AML-193 (cell line): Measurements from ENCODE around the gene CCDC102A.

ENCODE experiments used
- DNase-seq, 2 experiments: peaks; one replicate each; lab custom pipeline; 2025; lab: John Stamatoyannopoulos, UW

CCDC102A gene

GRCh38 chr16:57537194-57537505 lies 779 bp upstream of the CCDC102A start:
- no peak for DNase-seq

- DNase-seq, result peak; percentile 43 to 66
Observed at GRCh38 chr16:57535680-57536305, 578 bp downstream of the CCDC102A start.

- no peak for DNase-seq
Observed at GRCh38 chr16:57534881-57535658, 1.3 kb downstream of the CCDC102A start.

DNA sequence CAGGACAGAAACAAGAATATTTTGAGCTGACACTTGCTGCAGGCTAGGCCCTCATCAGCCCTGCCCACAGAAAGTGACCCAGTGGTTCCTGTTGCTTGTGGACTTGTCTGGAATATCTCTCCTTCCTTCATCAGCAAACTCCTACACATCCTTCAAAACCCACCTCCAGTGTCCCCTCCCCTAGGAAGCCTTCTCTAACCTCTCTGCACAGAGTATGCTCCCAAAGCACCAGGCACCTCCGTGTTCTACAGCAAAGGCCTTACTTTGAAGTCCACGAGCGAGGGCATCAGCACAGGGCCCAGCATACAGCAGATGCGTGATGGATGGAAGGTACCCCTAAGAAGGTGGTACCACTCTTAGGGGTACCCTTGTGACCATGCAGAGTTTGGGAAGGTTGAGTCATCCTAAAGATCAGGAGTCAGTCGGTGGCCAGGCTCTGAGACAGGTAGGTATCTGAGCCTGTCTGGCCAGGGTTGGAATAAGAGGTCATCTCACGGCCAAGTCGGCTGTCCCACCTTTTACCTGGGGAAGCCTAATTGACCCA lies 2.0 kb downstream of the CCDC102A start:
- no peak for DNase-seq

- no peak for DNase-seq
Observed at GRCh38 chr16:57533431-57534336, 2.7 kb downstream of the CCDC102A start.

GRCh38 chr16:57532266-57532625 lies 4.1 kb downstream of the CCDC102A start:
- DNase-seq, result no peak

DNA sequence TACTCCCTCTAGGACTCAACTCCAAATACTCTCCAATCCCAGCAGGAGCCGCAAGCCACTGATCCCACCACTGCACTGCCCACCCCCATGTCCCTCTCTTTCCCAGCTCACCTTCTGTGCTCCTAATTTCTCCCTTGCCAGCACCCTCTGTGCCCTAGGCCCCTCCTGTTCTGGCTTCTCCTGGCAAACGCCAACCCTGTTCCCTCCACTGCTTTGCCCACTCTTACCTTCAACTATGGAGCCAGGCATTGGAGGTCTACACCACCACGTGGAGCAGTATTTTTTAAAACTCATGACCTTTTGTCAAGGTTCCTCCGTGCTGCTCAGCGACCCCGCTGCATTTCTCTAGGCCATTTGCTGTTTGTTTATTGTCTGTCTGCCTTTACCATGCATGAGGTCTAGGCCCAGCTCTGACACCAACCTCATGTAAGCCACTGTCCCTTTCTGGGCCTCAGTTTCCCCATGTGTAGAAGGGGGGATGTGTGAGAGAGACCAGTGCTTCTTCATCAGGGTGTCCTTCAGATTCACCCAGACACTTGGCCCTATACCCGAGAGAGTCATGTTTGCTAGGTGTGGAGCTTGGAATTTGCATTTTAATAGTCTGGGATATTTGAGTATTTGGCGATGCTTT lies 4.6 kb downstream of the CCDC102A start:
- no peak for DNase-seq

- no peak for DNase-seq
Observed at GRCh38 chr16:57531253-57531575, 5.2 kb downstream of the CCDC102A start.

DNA sequence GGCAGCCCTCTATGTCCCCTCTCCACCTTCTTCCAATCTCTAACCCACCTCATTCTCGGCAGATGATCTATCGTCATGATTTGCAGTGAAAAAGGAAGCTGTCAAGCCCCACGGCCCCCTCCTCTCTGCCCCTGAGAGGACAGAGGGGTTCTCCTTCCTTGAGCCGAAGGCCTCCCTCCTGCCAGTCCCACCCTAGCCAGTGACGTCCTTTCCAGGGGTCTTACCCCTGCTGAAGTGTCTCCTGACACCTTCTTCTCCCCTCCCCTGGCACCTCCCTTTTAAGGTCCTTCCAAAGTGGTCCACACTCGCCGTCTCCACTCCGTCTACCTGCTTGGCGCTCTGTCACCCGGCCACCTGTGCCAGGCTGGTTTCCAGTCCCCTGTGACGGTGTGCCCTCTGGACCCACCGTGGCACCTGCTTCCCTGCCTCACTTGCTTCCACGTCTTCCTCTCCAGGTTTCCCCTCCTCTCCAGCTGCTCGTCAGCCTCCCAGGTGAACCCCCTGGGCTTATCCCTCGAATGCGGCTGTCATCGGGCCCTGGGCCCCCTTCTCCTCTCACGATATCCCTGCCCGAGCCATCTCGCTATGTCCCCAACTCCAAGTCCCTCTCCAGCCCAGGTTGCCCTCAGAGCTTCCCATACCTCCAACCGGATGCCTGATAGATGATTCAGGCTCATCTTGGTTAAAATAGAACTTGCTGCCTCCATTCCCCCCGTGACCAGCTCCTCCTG lies 5.7 kb downstream of the CCDC102A start:
- no peak for DNase-seq

- peak in 1 of 2 experiments; percentile 11 for DNase-seq
Observed at GRCh38 chr16:57530104-57530521, 6.3 kb downstream of the CCDC102A start.

GRCh38 chr16:57529391-57530103 lies 6.8 kb downstream of the CCDC102A start:
- no peak for DNase-seq

DNA sequence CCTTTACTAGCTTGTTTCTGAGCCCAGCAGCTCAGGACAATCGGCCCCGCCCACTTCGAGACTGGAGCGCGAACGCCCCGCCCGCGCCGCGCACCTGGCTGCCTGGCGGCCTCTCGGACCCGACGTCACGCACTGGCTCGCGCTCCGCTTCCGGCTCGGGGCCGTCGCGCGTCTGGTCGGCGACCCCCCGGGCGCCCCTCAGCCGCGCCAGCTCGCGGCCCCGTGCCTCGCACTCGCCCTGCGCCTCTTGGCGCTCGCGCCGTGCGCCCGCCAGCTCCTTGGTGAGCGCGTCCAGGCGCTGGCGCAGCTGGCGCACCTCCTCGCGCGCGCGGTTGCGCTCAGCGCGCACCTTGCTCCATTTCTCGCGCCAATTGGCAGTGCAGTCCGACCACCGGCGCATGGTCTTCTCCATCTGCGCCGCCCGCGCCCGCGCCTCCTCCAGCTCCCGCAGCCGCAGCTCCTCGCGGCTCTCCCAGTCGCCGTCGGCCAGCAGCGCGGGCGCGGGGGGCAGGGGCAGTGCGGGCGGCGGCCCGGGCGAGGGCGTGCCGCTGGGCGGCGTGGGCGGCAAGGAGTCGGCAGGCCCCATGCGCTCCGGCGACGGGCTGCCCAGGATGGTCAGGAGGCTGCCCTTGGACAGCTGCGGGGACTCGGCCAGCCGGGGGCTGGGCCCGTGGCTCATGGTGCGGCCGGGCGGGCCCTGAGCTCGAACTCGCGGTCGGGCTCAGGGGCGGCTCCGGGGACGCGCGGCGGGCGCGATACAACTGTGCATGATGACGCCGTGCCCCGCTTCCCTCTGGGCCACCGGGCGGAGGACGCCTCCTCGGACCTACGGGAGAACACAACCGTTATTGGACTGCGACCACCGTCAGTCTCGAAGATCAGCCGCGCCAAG lies 7.6 kb downstream of the CCDC102A start:
- DNase-seq, result no peak

DNA sequence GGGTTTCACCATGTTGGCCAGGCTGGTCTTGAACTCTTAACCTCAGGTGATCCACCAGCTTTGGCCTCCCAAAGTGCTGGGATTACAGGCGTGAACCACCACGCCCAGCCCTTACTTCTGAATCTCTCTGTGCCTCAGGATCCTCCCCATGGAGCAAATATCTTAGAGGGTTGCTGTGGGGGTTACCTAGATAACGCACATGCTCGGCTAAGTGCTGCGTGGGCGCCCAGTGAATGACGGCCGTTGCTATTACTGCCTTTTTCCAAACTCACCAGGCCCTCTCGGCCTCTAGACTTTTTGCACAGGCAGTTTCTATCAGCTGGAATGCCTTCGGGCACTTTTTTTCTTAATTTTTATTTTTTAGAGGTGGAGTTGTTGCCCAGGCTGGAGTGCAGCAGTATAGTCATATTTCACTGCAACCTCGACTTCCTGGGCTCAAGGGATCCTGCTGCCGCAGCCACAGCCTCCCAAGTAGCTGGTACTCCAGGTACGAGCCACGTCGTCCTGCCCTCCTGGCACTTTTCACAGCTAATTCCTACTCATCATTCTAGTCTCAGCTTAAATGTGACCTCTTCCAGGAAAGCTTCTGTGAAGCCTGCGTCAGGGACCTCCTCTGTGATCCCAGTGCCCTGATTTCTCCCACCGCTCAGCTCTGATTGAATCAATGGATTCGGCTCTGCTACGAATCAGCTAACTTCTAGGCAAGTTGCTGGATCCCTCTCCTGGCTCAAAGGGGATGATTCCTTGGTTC lies 8.6 kb downstream of the CCDC102A start:
- DNase-seq, result no peak

DNA sequence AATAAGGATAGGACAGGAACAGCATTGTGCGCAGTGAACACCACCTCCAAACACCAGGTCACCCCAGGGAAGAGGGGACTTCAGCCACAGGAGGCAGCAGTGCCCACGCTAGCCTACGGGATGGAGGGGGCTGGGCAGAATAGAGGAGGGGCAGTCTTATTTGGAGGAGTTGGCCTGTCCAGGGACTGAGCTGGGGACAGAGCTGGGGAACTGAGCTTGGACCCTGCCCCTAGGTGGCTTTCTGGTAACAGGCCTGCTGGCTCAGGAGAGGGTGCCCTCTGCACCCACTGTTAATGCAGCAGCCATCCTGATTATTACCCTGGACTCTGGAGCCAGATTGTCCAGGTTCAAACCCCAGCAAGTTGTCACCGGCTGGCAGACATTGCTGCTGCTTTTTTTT lies 9.3 kb downstream of the CCDC102A start:
- DNase-seq, result no peak

DNA sequence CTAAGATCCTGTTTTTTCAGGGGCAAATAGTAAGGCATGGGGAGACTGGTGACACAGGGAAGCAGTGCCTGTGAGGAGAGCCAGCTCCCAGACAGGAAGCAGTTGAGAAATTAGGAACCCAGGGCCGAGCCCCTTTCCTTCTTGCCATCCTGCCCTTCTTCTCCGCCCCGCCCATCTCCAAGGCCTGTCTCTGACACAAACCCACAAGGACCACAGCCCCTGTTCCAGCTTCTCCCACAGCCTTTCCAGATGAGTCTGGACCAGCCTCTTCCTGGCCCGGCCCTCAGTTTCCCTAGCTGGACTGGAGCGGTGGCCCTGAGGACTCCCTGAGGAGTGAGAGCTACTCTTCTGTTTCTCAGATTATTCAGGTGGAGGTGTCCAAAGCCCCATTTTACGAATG lies 9.9 kb downstream of the CCDC102A start:
- no peak for DNase-seq

GRCh38 chr16:57525761-57526160 lies 10.6 kb downstream of the CCDC102A start:
- DNase-seq, result no peak

DNA sequence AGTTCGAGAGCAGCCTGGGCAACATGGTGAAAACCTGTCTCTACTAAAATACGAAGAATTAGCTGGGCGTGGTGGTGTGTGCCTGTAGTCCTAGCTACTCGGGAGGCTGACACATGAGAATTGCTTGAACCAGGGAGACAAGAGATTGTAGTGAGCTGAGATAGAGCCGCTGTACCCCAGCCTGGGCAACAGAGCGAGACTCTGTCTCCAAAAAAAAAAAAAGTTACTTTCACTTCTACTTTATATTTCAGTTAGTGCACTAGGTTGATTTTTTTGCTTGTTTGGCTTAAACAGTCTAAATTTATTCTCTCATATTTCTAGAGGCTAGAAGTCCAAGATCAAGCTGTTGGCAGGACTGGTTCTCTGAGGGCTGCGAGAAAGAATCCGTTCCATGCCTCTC lies 13.4 kb downstream of the CCDC102A start:
- no peak for DNase-seq

DNA sequence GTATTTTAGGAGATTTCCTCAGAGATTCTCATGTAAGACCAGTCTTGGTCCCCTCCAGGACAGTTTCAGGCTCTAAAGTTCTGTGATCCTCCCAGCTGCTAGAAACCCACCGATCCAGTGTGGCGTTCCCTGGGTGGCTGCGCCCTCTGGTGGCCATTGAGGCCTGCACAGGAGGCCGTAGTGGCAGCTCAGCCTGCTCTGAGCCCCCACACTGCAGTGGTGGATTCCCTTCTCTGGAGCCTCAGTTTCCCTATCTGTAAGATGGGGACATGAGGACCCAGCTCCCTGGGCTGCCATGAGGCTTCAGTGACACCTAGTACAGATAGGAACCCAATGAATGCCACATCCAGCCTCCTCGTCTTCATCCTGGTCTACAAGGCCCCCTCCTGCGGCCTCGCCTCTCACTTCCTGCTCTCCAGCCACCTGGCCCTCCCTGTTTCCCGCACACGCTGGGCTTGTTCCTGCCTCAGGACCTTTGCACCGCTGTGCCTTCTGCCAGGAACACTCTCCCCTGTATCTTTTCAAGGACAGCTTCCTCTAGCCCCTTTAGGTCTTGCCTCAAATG lies 16.5 kb downstream of the CCDC102A start:
- peak; percentile 19 to 40 for DNase-seq

DNA sequence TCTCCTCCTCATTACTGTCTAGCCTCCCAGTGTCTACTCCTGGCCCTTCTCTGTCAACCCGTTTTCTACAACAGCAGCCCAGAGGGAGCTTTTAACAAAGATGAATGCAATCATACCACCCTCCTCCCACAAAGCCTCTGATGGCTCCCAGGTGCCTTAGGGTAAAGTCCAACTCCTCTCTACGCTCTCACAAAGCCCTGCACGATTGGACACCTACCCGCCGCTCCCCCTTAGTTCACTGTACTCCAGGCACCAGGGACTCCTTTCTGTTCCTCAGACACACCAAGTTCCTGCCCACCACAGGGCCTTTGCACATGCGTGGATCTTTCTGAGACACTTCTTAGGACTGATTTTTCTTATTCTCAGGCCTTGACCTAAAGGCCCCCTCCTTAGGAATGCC lies 17.4 kb downstream of the CCDC102A start:
- no peak for DNase-seq
